HEK293 (cell line): ENCODE measurements around the gene NFATC3.

ENCODE experiments used
- GLI4 ChIP-seq: fragments of 450-650 bp; formaldehyde crosslinking; IDR thresholded peaks from 2 replicates; pipeline ENCODE4 v1.5.1; 2016; ENCODE audit warnings: missing biosample characterization, missing genetic modification characterization
- INSM2 ChIP-seq: fragments of 450-650 bp; formaldehyde crosslinking; IDR thresholded peaks from 2 replicates; pipeline ENCODE4 v1.5.1; 2016; ENCODE audit warnings: missing biosample characterization, missing genetic modification characterization
- KLF8 ChIP-seq: fragments of 450-650 bp; formaldehyde crosslinking; IDR thresholded peaks from 2 replicates; pipeline ENCODE4 v1.5.1; 2016; ENCODE audit warnings: missing biosample characterization, missing genetic modification characterization
- PRDM1 ChIP-seq: fragments of 450-650 bp; formaldehyde crosslinking; IDR thresholded peaks from 2 replicates; pipeline ENCODE4; 2016; ENCODE audit warnings: missing biosample characterization, missing genetic modification characterization
- REST ChIP-seq: fragments of 450-650 bp; formaldehyde crosslinking; IDR thresholded peaks from 2 replicates; pipeline ENCODE4 v1.5.1; 2016; ENCODE audit warnings: missing biosample characterization, missing genetic modification characterization
- SALL2 ChIP-seq: fragments of 450-650 bp; formaldehyde crosslinking; IDR thresholded peaks from 2 replicates; pipeline ENCODE4 v1.5.0; 2017; ENCODE audit warnings: missing biosample characterization, mild to moderate bottlenecking, missing genetic modification characterization, borderline replicate concordance
- SCRT2 ChIP-seq: fragments of 450-650 bp; formaldehyde crosslinking; IDR thresholded peaks from 2 replicates; pipeline ENCODE4 v1.5.1; 2016; ENCODE audit warnings: missing biosample characterization, missing genetic modification characterization
- SETDB1 ChIP-seq: IDR thresholded peaks from one replicate; pipeline ENCODE4 v1.6.1; 2017; ENCODE audit warnings: mild to moderate bottlenecking, low read length, moderate library complexity, mixed read lengths; ENCODE audit not compliant: insufficient read length
- TCF7L2 ChIP-seq: IDR thresholded peaks from 2 replicates; pipeline ENCODE4 v1.6.1; 2011; ENCODE audit warnings: low read depth, mild to moderate bottlenecking, inconsistent platforms, low read length, moderate library complexity, borderline replicate concordance
- WT1 ChIP-seq: fragments of 450-650 bp; formaldehyde crosslinking; IDR thresholded peaks from 2 replicates; pipeline ENCODE4 v1.5.1; 2016; ENCODE audit warnings: missing biosample characterization, missing genetic modification characterization
- ZBTB20 ChIP-seq: fragments of 450-650 bp; formaldehyde crosslinking; IDR thresholded peaks from 2 replicates; pipeline ENCODE4 v1.5.1; 2016; ENCODE audit warnings: missing biosample characterization, missing genetic modification characterization
- ZBTB26 ChIP-seq: fragments of 450-650 bp; formaldehyde crosslinking; optimal IDR thresholded peaks from 2 replicates; pipeline ENCODE3; 2016; ENCODE audit warnings: missing biosample characterization, mild to moderate bottlenecking, missing genetic modification characterization
- ZBTB48 ChIP-seq: fragments of 450-650 bp; formaldehyde crosslinking; IDR thresholded peaks from 2 replicates; pipeline ENCODE4 v1.5.1; 2016; ENCODE audit warnings: missing biosample characterization, missing genetic modification characterization
- ZBTB6 ChIP-seq: fragments of 450-650 bp; formaldehyde crosslinking; IDR thresholded peaks from 2 replicates; pipeline ENCODE4 v1.5.1; 2017; ENCODE audit warnings: missing biosample characterization, missing genetic modification characterization
- ZFHX2 ChIP-seq: fragments of 450-650 bp; formaldehyde crosslinking; conservative IDR thresholded peaks from 2 replicates; pipeline ENCODE4 v1.5.1; 2016; ENCODE audit warnings: missing biosample characterization, missing genetic modification characterization
- ZIC2 ChIP-seq: fragments of 450-650 bp; formaldehyde crosslinking; IDR thresholded peaks from 2 replicates; pipeline ENCODE4 v1.5.1; 2016; ENCODE audit warnings: missing biosample characterization, missing genetic modification characterization
- ZNF112 ChIP-seq: fragments of 450-650 bp; formaldehyde crosslinking; IDR thresholded peaks from 2 replicates; pipeline ENCODE4 v1.5.0; 2017; ENCODE audit warnings: missing biosample characterization, missing genetic modification characterization
- ZNF114 ChIP-seq: fragments of 450-650 bp; formaldehyde crosslinking; IDR thresholded peaks from 2 replicates; pipeline ENCODE4 v1.5.0; 2017; ENCODE audit warnings: missing biosample characterization, missing genetic modification characterization
- ZNF2 ChIP-seq: fragments of 450-650 bp; formaldehyde crosslinking; IDR thresholded peaks from 2 replicates; pipeline ENCODE4 v1.5.1; 2016; ENCODE audit warnings: missing biosample characterization, missing genetic modification characterization
- ZNF211 ChIP-seq: fragments of 450-650 bp; formaldehyde crosslinking; IDR thresholded peaks from 2 replicates; pipeline ENCODE4 v1.5.1; 2016; ENCODE audit warnings: low read depth, missing biosample characterization, missing genetic modification characterization
- ZNF223 ChIP-seq: fragments of 450-650 bp; formaldehyde crosslinking; IDR thresholded peaks from 2 replicates; pipeline ENCODE4 v1.5.1; 2016; ENCODE audit warnings: missing biosample characterization, missing genetic modification characterization
- ZNF350 ChIP-seq: fragments of 450-650 bp; formaldehyde crosslinking; IDR thresholded peaks from 2 replicates; pipeline ENCODE4 v1.5.0; 2017; ENCODE audit warnings: missing biosample characterization, mild to moderate bottlenecking, missing genetic modification characterization
- ZNF514 ChIP-seq: fragments of 450-650 bp; formaldehyde crosslinking; IDR thresholded peaks from 2 replicates; pipeline ENCODE4 v1.5.1; 2016; ENCODE audit warnings: missing biosample characterization, missing genetic modification characterization
- ZNF548 ChIP-seq: fragments of 450-650 bp; formaldehyde crosslinking; IDR thresholded peaks from 2 replicates; pipeline ENCODE4 v1.5.1; 2016; ENCODE audit warnings: missing biosample characterization, missing genetic modification characterization
- ZNF549 ChIP-seq: fragments of 450-650 bp; IDR thresholded peaks from 2 replicates; pipeline ENCODE4 v1.5.1; 2018; ENCODE audit warnings: missing biosample characterization, missing genetic modification characterization, mild to moderate bottlenecking, inconsistent platforms, moderate library complexity
- ZNF585B ChIP-seq: fragments of 450-650 bp; formaldehyde crosslinking; IDR thresholded peaks from 2 replicates; pipeline ENCODE4 v1.5.1; 2016; ENCODE audit warnings: missing biosample characterization, missing genetic modification characterization
- ZNF623 ChIP-seq: fragments of 450-650 bp; formaldehyde crosslinking; IDR thresholded peaks from 2 replicates; pipeline ENCODE4 v1.5.1; 2016; ENCODE audit warnings: missing biosample characterization, missing genetic modification characterization
- ZNF664 ChIP-seq: fragments of 450-650 bp; formaldehyde crosslinking; IDR thresholded peaks from 2 replicates; pipeline ENCODE4 v1.5.1; 2016; ENCODE audit warnings: missing biosample characterization, missing genetic modification characterization
- ZNF76 ChIP-seq: fragments of 450-650 bp; formaldehyde crosslinking; IDR thresholded peaks from 2 replicates; pipeline ENCODE4; 2016; ENCODE audit warnings: low read depth, missing biosample characterization, missing genetic modification characterization, borderline replicate concordance
- ZNF785 ChIP-seq: fragments of 450-650 bp; formaldehyde crosslinking; IDR thresholded peaks from 2 replicates; pipeline ENCODE4 v1.5.1; 2016; ENCODE audit warnings: missing biosample characterization, missing genetic modification characterization
- ZNF791 ChIP-seq: fragments of 450-650 bp; formaldehyde crosslinking; IDR thresholded peaks from 2 replicates; pipeline ENCODE4 v1.5.1; 2016; ENCODE audit warnings: missing biosample characterization, missing genetic modification characterization
- ZNF792 ChIP-seq: fragments of 450-650 bp; formaldehyde crosslinking; IDR thresholded peaks from 2 replicates; pipeline ENCODE4 v1.5.1; 2016; ENCODE audit warnings: missing biosample characterization, missing genetic modification characterization
- ZSCAN16 ChIP-seq: fragments of 450-650 bp; formaldehyde crosslinking; IDR thresholded peaks from 2 replicates; pipeline ENCODE4 v1.5.1; 2016; ENCODE audit warnings: missing biosample characterization, missing genetic modification characterization
- ZSCAN23 ChIP-seq: fragments of 450-650 bp; formaldehyde crosslinking; IDR thresholded peaks from 2 replicates; pipeline ENCODE4 v1.5.1; 2016; ENCODE audit warnings: missing biosample characterization, missing genetic modification characterization

NFATC3 gene

GRCh38 chr16:68244903-68245853, 160.0 kb downstream of the NFATC3 start, which contains the start of gene PLA2G15 (continued):
- no peak for TF ChIP-seq SALL2
- peak; percentile 11 for TF ChIP-seq WT1
- TF ChIP-seq ZIC2 (tag by site-specific recombination), result peak; percentile 33; the same call in 1 of the 2 replicates
- TF ChIP-seq ZNF211 (tag by site-specific recombination), result no peak
- TF ChIP-seq ZBTB20 (tag by site-specific recombination), result peak; percentile 61; the same call in 1 of the 2 replicates
- TF ChIP-seq ZSCAN16, result 0 out of 2 replicates have a peak, but pooled peaks have one; percentile 7
- TF ChIP-seq SETDB1, result no peak
- no peak for TF ChIP-seq ZNF548 (tag by site-specific recombination)
- TF ChIP-seq REST (tag by site-specific recombination), result no peak
- TF ChIP-seq ZNF514 (tag by site-specific recombination), result no peak
- no peak for TF ChIP-seq ZNF112 (tag by site-specific recombination)
- peak; percentile 42; the same call in 1 of the 2 replicates for TF ChIP-seq SCRT2 (tag by site-specific recombination)
- TF ChIP-seq ZSCAN23 (tag by site-specific recombination), result no peak
- no peak for TF ChIP-seq ZNF664 (tag by site-specific recombination)
- TF ChIP-seq ZNF791 (tag by site-specific recombination), result no peak
- TF ChIP-seq ZNF585B (tag by site-specific recombination), result no peak
- TF ChIP-seq ZNF114 (tag by site-specific recombination), result no peak
- TF ChIP-seq ZFHX2 (tag by site-specific recombination), result peak; percentile 95
- TF ChIP-seq ZNF2, result no peak
- TF ChIP-seq ZBTB26 (tag by site-specific recombination), result peak; percentile 74
- TF ChIP-seq ZNF785 (tag by site-specific recombination), result no peak
- no peak for TF ChIP-seq GLI4 (tag by site-specific recombination)
- peak; percentile 99 for TF ChIP-seq KLF8 (tag by site-specific recombination)
- no peak for TF ChIP-seq ZNF350
- TF ChIP-seq ZBTB48 (tag by site-specific recombination), result no peak; the same call in 1 of the 2 replicates
- TF ChIP-seq ZNF792 (tag by site-specific recombination), result no peak
- no peak for TF ChIP-seq ZNF549 (tag by site-specific recombination)
- TF ChIP-seq ZNF223, result peak; percentile 89
- no peak for TF ChIP-seq PRDM1 (tag by site-specific recombination)
- peak; percentile 57; the same call in 1 of the 2 replicates for TF ChIP-seq ZNF76 (tag by site-specific recombination)
- TF ChIP-seq INSM2 (tag by site-specific recombination), result 0 out of 2 replicates have a peak, but pooled peaks have one; percentile 36
- TF ChIP-seq TCF7L2, result no peak
- TF ChIP-seq ZBTB6 (tag by site-specific recombination), result no peak
- no peak for TF ChIP-seq ZNF623 (tag by site-specific recombination)
